Ramos (cell line): ENCODE data around the gene CAPZA1.

Source experiments
- in situ Hi-C: fragments of 300-500 bp; cut with MboI; formaldehyde crosslinking; loops from one replicate; pipeline ENCODE4 v1.14.3; 2022; ENCODE audit warnings: low sequenced_read_pairs; ENCODE audit not compliant: unreplicated experiment

CAPZA1 gene

DNA sequence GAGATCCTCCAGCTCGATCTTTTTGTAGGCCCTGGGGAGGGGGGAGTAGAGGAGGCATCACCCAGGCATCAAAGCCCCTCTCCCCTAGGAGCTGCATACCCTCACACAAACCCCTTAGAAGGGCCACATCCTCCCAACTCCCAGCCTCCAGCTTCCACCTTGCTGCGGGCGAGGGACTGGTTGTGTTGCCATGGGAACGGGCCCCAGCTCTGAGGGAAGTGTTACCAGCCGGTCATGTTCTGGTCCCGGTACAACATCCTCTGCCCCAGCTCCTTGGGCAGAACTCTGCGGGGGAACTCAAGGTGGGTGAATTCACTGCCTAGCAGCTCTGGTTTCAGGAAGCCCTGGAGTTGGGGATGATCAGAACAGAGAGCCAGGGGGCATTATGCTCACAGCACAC, 91.4 kb downstream of the CAPZA1 start:
- in situ Hi-C loops, result loop anchor here (10.0 kb wide), 1 partner anchor 324 kb away; no protein-coding TSS in a partner anchor

DNA sequence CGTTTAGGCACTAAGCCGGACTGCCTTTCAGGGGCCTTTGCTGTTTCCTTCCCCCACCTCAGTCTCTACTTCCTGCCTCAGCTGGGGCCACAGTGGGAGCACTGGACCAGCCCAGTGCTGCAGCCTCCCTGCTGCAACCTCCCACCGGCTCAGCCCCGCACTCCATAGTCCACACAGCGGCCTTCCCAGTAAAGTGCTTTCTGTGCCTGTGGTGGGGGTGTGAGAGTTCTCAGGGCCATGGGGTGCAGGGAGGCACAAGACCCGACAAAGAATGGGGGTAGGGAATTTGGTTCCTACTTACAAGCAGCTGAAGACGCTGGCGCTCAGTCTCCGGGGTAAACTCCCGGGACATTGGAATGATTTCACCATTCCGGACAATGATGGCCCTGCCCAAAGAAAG, 92.0 kb downstream of the CAPZA1 start:
- in situ Hi-C loops, result loop anchor here (10.0 kb wide), 1 partner anchor 323 kb away; no protein-coding TSS in a partner anchor

DNA sequence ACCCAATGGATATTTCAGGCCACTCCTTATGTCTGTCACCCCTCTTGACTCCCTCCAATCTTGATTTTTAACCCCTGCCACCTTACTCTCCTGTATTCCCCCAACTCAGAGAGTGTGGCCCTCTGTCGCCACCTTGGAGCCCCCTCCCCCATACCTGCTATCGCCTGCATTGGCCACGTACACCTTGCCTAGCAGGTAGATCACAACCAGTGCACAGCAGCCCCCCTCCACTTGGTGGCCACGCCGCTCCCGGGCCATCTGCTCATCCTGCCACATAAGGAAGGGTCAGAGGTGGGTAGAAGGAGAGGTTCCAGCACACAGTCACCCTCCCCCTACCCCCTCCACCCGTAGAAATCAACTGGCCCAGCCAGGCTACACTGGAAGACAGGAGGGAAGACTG, 92.6 kb downstream of the CAPZA1 start:
- in situ Hi-C loops, result loop anchor here (10.0 kb wide), 1 partner anchor 323 kb away; no protein-coding TSS in a partner anchor

DNA sequence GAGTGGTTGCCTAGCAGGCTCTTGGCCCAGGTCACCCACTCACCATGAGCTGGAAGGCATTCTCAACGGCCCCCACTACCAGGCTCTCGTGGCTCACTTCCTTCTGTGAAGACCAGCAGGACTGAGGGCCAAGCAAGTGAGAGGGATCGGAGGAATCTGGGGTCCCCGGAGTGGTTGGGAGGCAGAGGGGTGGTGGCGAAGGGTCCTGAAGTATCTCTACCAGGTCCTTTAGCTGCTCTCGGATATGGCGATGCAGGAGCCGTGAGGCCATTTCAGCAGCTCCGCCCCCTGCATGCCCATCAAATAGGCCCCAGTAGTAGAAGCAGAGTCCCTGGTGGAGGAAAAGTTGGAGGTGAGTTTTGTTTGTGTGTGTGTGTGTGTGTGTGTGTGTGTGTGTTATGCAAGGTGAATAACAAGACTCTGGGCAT, 93.1 kb downstream of the CAPZA1 start:
- in situ Hi-C loops, result loop anchor here (10.0 kb wide), 1 partner anchor 322 kb away; no protein-coding TSS in a partner anchor

GRCh38 chr1:112713466-112714312, 94.1 kb downstream of the CAPZA1 start:
- in situ Hi-C loops, result loop anchor here (10.0 kb wide), 1 partner anchor 321 kb away; no protein-coding TSS in a partner anchor

DNA sequence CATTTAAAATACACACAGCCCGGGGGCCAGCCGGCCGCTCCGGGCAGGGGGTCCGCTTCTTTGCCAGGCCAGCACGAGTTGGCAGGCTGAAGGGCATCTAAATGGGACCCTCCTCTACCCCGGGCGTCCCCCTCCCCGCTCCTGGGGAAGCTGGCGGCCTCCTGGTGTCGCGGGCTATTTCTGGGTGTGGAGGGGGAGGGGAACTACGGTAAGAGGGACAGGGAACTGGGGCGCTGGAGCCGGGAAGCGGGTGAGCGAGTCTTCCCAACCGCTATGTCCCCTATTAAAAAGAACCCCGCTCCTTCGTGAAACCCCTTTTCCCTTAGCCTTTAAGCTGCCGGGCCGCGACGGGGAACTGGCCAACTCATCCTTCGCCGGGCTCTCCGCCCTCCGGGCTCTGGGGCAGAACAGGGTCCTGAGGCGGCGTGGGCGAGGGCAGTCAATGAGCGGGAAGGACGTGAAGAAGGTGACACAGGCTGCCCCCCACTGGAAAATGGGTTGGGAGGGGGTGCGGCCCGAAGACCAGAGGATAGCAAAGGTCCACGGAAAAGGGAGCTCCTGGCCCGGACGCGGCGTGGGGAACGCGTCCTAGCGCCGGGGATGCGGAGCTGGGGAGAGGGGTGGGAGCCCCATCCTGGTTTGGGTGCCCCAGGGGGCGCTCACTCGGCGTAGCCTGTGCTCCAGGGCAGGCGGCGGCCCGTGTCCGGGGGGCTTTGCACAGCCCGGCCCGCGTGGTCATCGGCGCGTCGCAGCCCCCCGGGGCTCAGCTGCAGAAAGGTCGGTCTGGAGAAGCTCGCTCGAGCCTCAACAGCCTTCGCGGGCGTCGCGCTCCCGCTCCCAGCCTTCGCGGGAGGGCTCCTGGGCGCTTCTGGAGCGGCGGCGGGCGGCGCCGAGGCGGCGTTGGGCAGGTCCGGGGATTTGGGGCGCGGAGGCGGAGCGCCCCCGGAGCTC, 95.0 kb downstream of the CAPZA1 start:
- in situ Hi-C loops, result loop anchor here (5.0 to 10.0 kb wide), 2 partner anchors 93 to 320 kb away; no protein-coding TSS in a partner anchor

DNA sequence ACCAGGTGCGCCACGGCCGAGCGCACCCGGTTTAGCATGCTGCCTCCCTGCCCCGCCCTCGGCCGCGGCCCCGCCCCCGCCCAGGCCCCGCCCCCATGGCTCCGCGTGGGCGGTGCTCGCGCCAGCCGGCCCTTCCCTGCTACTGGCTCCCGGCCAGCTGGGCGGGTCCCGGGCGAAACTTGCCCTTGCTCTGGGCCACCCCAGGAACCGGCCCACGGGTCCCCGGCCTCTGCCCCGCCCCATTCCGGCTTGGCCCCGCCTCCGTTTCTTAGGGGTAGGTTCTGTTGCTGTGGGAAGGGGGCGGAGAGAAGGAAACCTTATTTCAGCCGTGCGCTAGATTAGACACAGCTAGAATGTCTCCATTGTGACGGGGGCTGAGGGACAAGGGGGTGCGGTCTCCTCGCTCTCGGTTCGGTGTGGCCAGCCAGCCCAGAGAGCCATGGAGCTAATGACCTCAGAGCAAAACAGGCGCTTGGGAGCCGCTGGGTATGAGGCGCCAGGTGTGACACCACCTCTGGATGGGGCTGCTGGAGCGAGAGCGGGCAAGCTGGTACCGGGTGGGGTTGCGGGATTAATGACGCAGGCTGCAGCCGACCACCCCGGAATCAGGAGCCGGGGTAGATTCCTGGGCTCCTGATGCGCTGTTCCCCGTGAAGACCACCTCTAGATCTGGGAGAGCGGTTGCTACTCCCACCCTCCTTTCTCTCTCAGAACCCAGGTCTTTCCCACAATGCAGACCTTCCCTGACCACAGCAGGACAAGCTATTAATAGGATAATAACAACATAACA, 95.8 kb downstream of the CAPZA1 start, which contains the start of gene PPM1J:
Gene PPM1J (minus strand): TSS at position 69 of the 790 bp plus-strand sequence. CDS start 31 bp downstream, at position 38.
- in situ Hi-C loops, result loop anchor here (5.0 to 10.0 kb wide), 2 partner anchors 92 to 319 kb away; no protein-coding TSS in a partner anchor

DNA sequence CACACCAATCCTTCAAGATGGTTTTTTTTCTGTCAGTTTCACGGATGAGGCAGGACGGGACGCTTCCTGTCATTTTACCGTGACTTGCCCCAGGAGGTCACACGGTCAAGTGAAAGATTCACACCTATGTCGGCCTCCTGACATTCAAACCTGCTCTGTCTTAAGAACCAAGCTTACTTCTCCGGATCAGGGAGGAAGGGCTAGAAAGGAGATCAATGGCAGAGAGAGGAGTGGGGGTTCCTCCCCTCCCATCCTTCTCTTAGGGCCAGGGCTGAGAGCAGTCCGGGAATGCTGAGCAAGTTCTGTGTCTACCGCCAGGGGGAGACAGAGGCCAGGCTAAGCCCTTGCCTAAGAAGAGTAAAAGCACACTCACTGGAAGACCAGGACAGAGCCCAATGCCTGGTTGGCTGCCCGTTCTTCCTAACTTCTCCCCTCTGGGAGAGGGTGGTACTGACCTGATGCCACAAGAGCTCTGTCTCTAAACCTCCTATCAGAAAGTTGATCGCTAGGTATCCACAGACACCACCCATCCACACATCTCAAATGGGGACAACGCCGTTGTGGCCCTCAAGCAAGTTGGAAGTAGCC, 96.6 kb downstream of the CAPZA1 start:
- in situ Hi-C loops, result loop anchor here (5.0 to 10.0 kb wide), 2 partner anchors 91 to 319 kb away; no protein-coding TSS in a partner anchor

DNA sequence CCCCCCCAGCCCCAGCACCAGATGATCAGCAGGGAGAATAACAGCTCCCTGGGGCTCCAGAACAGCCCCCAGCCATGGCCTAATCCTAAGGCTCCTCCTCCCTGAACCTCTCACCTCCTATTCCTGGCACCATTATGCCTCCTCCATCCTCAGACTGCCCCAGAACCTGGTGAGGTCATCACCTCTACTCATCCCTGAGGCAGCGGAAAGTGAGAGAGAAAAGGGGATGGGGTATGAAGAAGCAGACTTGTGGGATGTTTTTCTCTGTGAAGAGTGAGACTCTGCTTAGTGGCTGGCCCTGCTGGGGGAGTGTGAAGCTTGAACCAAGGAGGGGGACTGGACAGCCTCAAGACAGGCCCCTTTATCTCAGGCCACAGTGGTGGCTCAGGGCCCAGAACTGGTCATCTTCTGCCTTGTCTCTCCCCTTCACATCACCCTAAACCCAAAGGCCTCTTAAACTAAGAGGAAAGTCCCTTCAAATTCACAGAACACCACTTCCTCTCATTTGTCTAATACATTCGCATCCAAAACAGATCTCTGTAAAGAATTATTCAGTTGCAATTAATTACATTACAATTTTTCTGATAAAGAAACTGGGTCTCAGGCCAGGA, 97.7 kb downstream of the CAPZA1 start:
- in situ Hi-C loops, result loop anchor here (5.0 to 10.0 kb wide), 2 partner anchors 90 to 317 kb away; no protein-coding TSS in a partner anchor

DNA sequence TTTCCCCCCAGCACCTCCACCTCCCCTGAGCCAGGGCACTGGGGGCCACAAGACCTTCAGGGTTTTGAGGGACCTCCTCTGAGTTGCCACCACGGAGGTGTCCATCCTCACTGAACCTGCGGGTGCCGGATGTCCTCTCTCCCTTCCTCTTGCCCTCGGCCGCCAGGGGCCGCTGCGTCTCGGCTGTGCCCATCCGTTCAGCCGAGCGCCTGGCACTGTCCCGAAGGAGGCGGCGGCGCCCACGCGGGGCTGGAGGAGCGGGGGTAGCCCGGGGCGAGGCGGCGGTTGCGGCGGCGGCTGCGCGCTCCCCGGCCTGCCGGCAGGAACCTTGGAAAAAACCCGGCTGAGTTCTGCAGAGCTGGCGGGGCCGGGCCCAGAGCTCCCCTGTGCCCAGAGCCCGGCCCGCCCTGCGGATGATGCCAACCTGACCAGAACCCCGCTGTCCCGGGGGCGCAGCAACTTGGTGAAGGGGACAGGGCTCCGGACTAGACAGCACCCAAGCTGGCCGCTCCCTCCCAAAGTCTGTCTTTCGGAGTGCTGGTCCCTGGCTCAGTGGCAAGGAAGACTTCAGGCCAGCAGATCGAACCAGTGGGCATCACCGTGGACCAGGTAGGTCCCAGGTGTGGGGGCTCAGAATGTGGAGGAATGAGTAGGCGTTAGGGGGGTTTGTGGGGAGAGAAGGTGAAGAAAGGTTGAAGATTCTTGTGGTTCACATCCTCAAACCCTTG, 99.2 kb downstream of the CAPZA1 start:
- in situ Hi-C loops, result loop anchor here (5.0 to 10.0 kb wide), 2 partner anchors 88 to 316 kb away; no protein-coding TSS in a partner anchor

DNA sequence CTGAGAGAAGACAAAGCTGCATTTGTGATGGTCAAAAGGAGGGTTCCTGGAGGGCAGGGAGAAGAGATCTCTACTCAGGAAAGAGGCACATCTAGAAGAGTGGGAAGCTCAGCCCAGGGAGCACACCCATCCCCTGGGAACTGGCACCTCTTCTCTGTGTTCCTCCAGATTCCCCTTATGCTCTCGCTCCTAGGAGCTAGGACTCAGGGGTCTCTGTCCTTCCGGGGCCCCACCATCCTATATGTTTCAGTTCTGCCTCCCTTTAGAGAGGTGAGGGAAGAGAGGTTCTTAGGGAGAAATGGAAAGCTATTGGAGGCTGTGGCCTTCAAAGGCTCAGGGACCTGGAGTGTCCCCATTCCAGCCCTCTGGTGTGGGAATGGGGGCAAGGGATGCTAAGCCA, 100.1 kb downstream of the CAPZA1 start:
- in situ Hi-C loops, result loop anchor here (5.0 to 10.0 kb wide), 2 partner anchors 88 to 315 kb away; no protein-coding TSS in a partner anchor

GRCh38 chr1:112720800-112721199, 101.2 kb downstream of the CAPZA1 start:
- in situ Hi-C loops, result no loop called here
